OCI-LY1 (cell line): ENCODE data around the gene ELFN2.

Experiments used
- EZH2 ChIP-seq: fragments of 200-600 bp; sonication (generic), shearing (Covaris generic); IDR thresholded peaks from 2 replicates; pipeline ENCODE4 v1.8.0; 2017; ENCODE audit warnings: borderline replicate concordance, mixed run types, mild to moderate bottlenecking, antibody characterized with exemption, low read length, moderate library complexity, mixed read lengths
- TF ChIP-seq, protein P1 (sequence below): fragments of 200-600 bp; sonication (generic), shearing (Covaris generic); IDR thresholded peaks from 2 replicates; pipeline ENCODE4 v1.5.1; 2017; ENCODE audit warnings: mild to moderate bottlenecking, antibody characterized with exemption, low read length, moderate library complexity, mixed read lengths

DNA sequence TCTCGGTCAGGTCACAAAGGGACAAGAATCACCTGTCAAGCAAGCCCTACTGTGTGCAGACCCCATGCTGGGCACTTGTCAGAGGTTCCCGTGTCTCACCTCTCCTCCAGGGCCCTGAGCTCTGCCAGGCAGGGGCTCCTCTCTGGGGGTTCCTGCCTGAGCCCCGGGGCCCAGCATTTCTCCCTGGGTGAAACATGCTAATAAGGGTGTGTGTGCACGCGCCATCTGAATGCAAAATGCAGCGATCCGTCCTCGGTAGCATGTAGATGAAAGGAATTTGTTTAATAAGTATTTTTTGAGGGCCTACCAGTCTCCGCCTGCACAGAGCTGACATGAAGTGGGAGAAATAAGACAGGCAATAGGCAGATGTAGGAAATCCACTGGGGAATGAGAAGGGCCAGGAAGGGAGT, 5.8 kb downstream of the ELFN2 start:
- TF ChIP-seq, protein P1, sequence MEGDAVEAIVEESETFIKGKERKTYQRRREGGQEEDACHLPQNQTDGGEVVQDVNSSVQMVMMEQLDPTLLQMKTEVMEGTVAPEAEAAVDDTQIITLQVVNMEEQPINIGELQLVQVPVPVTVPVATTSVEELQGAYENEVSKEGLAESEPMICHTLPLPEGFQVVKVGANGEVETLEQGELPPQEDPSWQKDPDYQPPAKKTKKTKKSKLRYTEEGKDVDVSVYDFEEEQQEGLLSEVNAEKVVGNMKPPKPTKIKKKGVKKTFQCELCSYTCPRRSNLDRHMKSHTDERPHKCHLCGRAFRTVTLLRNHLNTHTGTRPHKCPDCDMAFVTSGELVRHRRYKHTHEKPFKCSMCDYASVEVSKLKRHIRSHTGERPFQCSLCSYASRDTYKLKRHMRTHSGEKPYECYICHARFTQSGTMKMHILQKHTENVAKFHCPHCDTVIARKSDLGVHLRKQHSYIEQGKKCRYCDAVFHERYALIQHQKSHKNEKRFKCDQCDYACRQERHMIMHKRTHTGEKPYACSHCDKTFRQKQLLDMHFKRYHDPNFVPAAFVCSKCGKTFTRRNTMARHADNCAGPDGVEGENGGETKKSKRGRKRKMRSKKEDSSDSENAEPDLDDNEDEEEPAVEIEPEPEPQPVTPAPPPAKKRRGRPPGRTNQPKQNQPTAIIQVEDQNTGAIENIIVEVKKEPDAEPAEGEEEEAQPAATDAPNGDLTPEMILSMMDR = no peak
- no peak for TF ChIP-seq EZH2
